H9 (cell line): Measurements from ENCODE around the gene COLEC12. TPM values are rescaled to one million over a fixed set of nuclear protein-coding genes. Genes with fewer than 3 reads are reported as not detected.

Experiments
- DNase-seq: peaks from one replicate; pipeline ENCODE4 v3.0.0-alpha.2; 2017
- H2AFZ ChIP-seq: one replicate; pipeline ENCODE4 v1.6.1; 2013; ENCODE audit warnings: mild to moderate bottlenecking, low read length, control low read depth, moderate library complexity
- H2AK5ac ChIP-seq: 2 replicates; pipeline ENCODE4 v1.6.1; 2013; ENCODE audit warnings: low read length, control low read depth, mixed read lengths; ENCODE audit not compliant: insufficient read length
- H2BK120ac ChIP-seq: one replicate; pipeline ENCODE4 v1.6.1; 2013; ENCODE audit warnings: low read depth, mild to moderate bottlenecking, low read length, control low read depth, inconsistent platforms; ENCODE audit not compliant: poor library complexity, severe bottlenecking
- H2BK12ac ChIP-seq: 2 replicates; pipeline ENCODE4 v1.6.1; 2013; ENCODE audit warnings: low read length, control low read depth, mixed read lengths, low read depth; ENCODE audit not compliant: insufficient read length
- H2BK15ac ChIP-seq: 2 replicates; pipeline ENCODE4 v1.6.1; 2013; ENCODE audit warnings: low read depth, low read length, control low read depth
- H2BK20ac ChIP-seq: one replicate; pipeline ENCODE4 v1.6.1; 2013; ENCODE audit warnings: low read depth, mild to moderate bottlenecking, low read length, control low read depth, inconsistent platforms; ENCODE audit not compliant: poor library complexity, severe bottlenecking
- H2BK5ac ChIP-seq: 2 replicates; pipeline ENCODE4 v1.6.1; 2013; ENCODE audit warnings: low read length, control low read depth, mixed read lengths; ENCODE audit not compliant: insufficient read length
- H3K14ac ChIP-seq: 2 replicates; pipeline ENCODE4 v1.6.1; 2013; ENCODE audit warnings: low read length, control low read depth; ENCODE audit not compliant: insufficient read depth
- H3K18ac ChIP-seq: 2 replicates; pipeline ENCODE4 v1.6.1; 2013; ENCODE audit warnings: low read depth, mild to moderate bottlenecking, mixed read lengths, low read length, control low read depth; ENCODE audit not compliant: insufficient read length
- H3K23ac ChIP-seq: 2 replicates; pipeline ENCODE4 v1.6.1; 2013; ENCODE audit warnings: low read length, control low read depth, mixed read lengths, low read depth; ENCODE audit not compliant: insufficient read length
- H3K23me2 ChIP-seq: 2 replicates; pipeline ENCODE4 v1.6.1; 2013; ENCODE audit warnings: low read depth, mild to moderate bottlenecking, mixed read lengths, low read length, control low read depth; ENCODE audit not compliant: insufficient read length, poor library complexity, severe bottlenecking
- H3K27ac ChIP-seq: 2 replicates; pipeline ENCODE4 v1.5.1; 2013; ENCODE audit warnings: low read length, control low read depth, mixed read lengths, low read depth; ENCODE audit not compliant: insufficient read length
- H3K27me3 ChIP-seq: 2 replicates; pipeline ENCODE4 v1.6.1; 2013; ENCODE audit warnings: low read length, control low read depth, inconsistent platforms; ENCODE audit not compliant: insufficient read depth
- H3K4ac ChIP-seq: 2 replicates; pipeline ENCODE4 v1.6.1; 2013; ENCODE audit warnings: low read depth, mild to moderate bottlenecking, control low read depth, inconsistent platforms, low read length, moderate library complexity
- H3K4me1 ChIP-seq: 2 replicates; pipeline ENCODE4 v1.6.1; 2013; ENCODE audit warnings: low read length, control low read depth, inconsistent platforms; ENCODE audit not compliant: insufficient read depth
- H3K4me2 ChIP-seq: 2 replicates; pipeline ENCODE4 v1.6.1; 2013; ENCODE audit warnings: low read length, control low read depth, mixed read lengths; ENCODE audit not compliant: insufficient read length, insufficient read depth
- H3K56ac ChIP-seq: 2 replicates; pipeline ENCODE4 v1.6.1; 2013; ENCODE audit warnings: low read depth, mild to moderate bottlenecking, mixed read lengths, low read length, control low read depth; ENCODE audit not compliant: insufficient read length
- H3K79me1 ChIP-seq: 2 replicates; pipeline ENCODE4 v1.6.1; 2013; ENCODE audit warnings: low read depth, mild to moderate bottlenecking, moderate library complexity, low read length, control low read depth, inconsistent platforms; ENCODE audit not compliant: insufficient read depth, poor library complexity, severe bottlenecking
- H3K79me2 ChIP-seq: 2 replicates; pipeline ENCODE4 v1.6.1; 2013; ENCODE audit warnings: low read length, control low read depth, inconsistent platforms; ENCODE audit not compliant: insufficient read depth
- H3K9ac ChIP-seq: 2 replicates; pipeline ENCODE4 v1.6.1; 2013; ENCODE audit warnings: low read length, control low read depth, mixed read lengths; ENCODE audit not compliant: insufficient read length; ENCODE audit errors: extremely low read depth
- H3K9me3 ChIP-seq: one replicate; pipeline ENCODE4 v1.6.1; 2013; ENCODE audit warnings: low read depth, low read length, inconsistent platforms; ENCODE audit not compliant: control insufficient read depth
- H3T11ph ChIP-seq: one replicate; pipeline ENCODE4 v1.6.1; 2013; ENCODE audit warnings: mild to moderate bottlenecking, low read length, control low read depth, inconsistent platforms
- H4K20me1 ChIP-seq: one replicate; pipeline ENCODE4 v1.6.1; 2013; ENCODE audit not compliant: control insufficient read depth, insufficient read length, insufficient read depth
- H4K5ac ChIP-seq: 2 replicates; pipeline ENCODE4 v1.6.1; 2013; ENCODE audit warnings: low read depth, mild to moderate bottlenecking, mixed read lengths, low read length, control low read depth; ENCODE audit not compliant: insufficient read length
- H4K8ac ChIP-seq: replicated peaks from 2 replicates; pipeline ENCODE4 v1.6.1; 2013; ENCODE audit warnings: low read length, control low read depth, mixed read lengths, low read depth; ENCODE audit not compliant: insufficient read length
- H4K91ac ChIP-seq: 2 replicates; pipeline ENCODE4 v1.6.1; 2013; ENCODE audit warnings: low read depth, mild to moderate bottlenecking, moderate library complexity, mixed read lengths, low read length, control low read depth; ENCODE audit not compliant: insufficient read length
- H3K27ac Mint-ChIP-seq, 3 experiments: 2 replicates in 2 of 3; 3 replicates in 1 of 3; pipeline ENCODE4 v1.8.0; 2020 to 2021; ENCODE audit warnings: mixed read lengths in 3 of 3, mild to moderate bottlenecking in 1 of 3, moderate library complexity in 1 of 3
- H3K27me3 Mint-ChIP-seq: 2 replicates; pipeline ENCODE4 v1.8.0; 2021; ENCODE audit warnings: low read depth, mild to moderate bottlenecking, moderate library complexity, mixed read lengths
- H3K36me3 Mint-ChIP-seq, 3 experiments: 2 replicates in 2 of 3; 3 replicates in 1 of 3; pipeline ENCODE4 v1.8.0; 2020 to 2021; ENCODE audit warnings: low read depth in 3 of 3, mixed read lengths in 3 of 3; ENCODE audit not compliant: insufficient read depth in 1 of 3
- H3K4me1 Mint-ChIP-seq, 2 experiments: 2 replicates each; pipeline ENCODE4 v1.8.0; 2020; ENCODE audit warnings: mixed read lengths in 2 of 2
- H3K4me3 Mint-ChIP-seq, 2 experiments: 2 replicates in 1 of 2; 3 replicates in 1 of 2; pipeline ENCODE4 v1.8.0; 2020 to 2021; ENCODE audit warnings: mild to moderate bottlenecking in 2 of 2, mixed read lengths in 2 of 2, moderate library complexity in 1 of 2
- H3K9me3 Mint-ChIP-seq, 2 experiments: 2 replicates in 1 of 2; 3 replicates in 1 of 2; pipeline ENCODE4 v1.8.0; 2020; ENCODE audit warnings: mild to moderate bottlenecking in 2 of 2, mixed read lengths in 2 of 2, moderate library complexity in 1 of 2
- WGBS: extraction: QIAGEN DNeasy Blood & Tissue Kit; methylation state at CpG from one replicate; pipeline ENCODE4 v1.1.7; 2013; ENCODE audit warnings: missing lambda C conversion rate, low lambda C conversion rate, mixed read lengths; ENCODE audit not compliant: insufficient read length; ENCODE audit errors: extremely low coverage; 5-methylcytosine and 5-hydroxymethylcytosine counted together
- total RNA-seq: library from RNA; stranded (reverse); gene quantifications from 2 replicates; pipeline ENCODE4 v1.2.1, GENCODE V29; 2021
- TF ChIP-seq, protein P1 (sequence below): fragments of 200-600 bp; sonication (generic); conservative IDR thresholded peaks from 3 replicates; pipeline ENCODE4 v1.8.0; 2021; ENCODE audit warnings: antibody characterized with exemption, mild to moderate bottlenecking

COLEC12 gene
- total RNA-seq, 1 experiment from 2014 or later, result 0.70 TPM

DNA sequence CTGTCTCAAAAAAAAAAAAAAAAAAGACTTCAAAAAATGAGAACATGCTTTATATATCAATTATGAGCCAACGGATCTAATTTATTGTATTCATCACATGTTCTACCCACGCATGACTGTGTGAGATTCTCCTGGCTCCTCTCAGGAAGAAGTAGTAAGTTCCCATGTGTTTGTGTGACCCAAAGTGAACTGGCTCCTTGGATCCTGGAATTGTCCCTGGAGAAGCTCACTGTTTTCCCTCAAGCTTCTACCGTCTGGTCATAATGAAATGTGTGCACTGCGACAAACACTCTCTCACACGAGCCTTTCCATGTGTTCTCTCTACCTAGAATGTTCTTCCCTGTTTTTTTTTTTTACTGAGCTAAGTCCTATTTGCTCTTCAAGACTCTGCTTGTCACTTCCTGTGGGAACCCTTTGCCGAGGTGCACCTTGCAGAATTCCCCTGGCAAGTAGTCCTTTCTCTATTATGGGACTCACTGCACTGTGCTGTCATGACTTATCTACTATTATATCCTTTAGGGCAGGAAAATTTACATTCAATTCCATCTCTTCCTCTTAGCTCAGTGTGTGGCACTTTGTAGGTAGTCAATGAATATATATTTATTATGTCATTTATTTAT lies 149.4 kb downstream of the COLEC12 start:
- Histone ChIP-seq H3K56ac (no peak overlapping the region), H3K14ac (no peak overlapping the region), H3T11ph (no peak overlapping the region), H4K20me1 (no peaks in the 10 kb centered on the region), H2BK12ac (no peak overlapping the region), H2AK5ac (no peak overlapping the region), H3K23me2 (no peaks in the 10 kb centered on the region), H3K23ac (no peak overlapping the region), H4K91ac (no peak overlapping the region), H3K79me2 (no peaks in the 10 kb centered on the region), H3K9ac (no peak overlapping the region), H3K27ac (no peak overlapping the region), H3K27me3 (no peaks in the 10 kb centered on the region), H2BK15ac (no peak overlapping the region), H2AFZ (no peak overlapping the region), H3K9me3 (no peaks in the 10 kb centered on the region), H3K18ac (no peak overlapping the region), H2BK20ac (no peak overlapping the region), H2BK5ac (no peak overlapping the region), H3K79me1 (no peaks in the 10 kb centered on the region), H3K4me1 (no peaks in the 10 kb centered on the region), H3K4me2 (no peak overlapping the region), H4K8ac (no peak overlapping the region), H3K4ac (no peak overlapping the region), H4K5ac (no peak overlapping the region), H2BK120ac (no peak overlapping the region)
- no peaks in the 10 kb centered on the region for H3K36me3 Mint-ChIP-seq
- no peak for DNase-seq
- H3K4me1 Mint-ChIP-seq, result peaks cover 2 to 4% of the 10 kb centered on the region in 2 experiments; a peak in 2 of 4 replicates
- H3K9me3 Mint-ChIP-seq, result peaks cover 4 to 5% of the 10 kb centered on the region in 2 experiments; a peak in 3 of 5 replicates
- TF ChIP-seq, protein P1, sequence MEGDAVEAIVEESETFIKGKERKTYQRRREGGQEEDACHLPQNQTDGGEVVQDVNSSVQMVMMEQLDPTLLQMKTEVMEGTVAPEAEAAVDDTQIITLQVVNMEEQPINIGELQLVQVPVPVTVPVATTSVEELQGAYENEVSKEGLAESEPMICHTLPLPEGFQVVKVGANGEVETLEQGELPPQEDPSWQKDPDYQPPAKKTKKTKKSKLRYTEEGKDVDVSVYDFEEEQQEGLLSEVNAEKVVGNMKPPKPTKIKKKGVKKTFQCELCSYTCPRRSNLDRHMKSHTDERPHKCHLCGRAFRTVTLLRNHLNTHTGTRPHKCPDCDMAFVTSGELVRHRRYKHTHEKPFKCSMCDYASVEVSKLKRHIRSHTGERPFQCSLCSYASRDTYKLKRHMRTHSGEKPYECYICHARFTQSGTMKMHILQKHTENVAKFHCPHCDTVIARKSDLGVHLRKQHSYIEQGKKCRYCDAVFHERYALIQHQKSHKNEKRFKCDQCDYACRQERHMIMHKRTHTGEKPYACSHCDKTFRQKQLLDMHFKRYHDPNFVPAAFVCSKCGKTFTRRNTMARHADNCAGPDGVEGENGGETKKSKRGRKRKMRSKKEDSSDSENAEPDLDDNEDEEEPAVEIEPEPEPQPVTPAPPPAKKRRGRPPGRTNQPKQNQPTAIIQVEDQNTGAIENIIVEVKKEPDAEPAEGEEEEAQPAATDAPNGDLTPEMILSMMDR, result no peak
- H3K27ac Mint-ChIP-seq, result no peak overlapping the region
- H3K27me3 Mint-ChIP-seq, result peaks cover 2% of the 10 kb centered on the region; the same call in 1 of the 2 replicates
- WGBS, result no CpG with 5 or more reads among the region's 6 CpGs
- H3K4me3 Mint-ChIP-seq, result no peak overlapping the region
